HEK293T (cell line): ENCODE measurements around the gene OR10V1.

ENCODE experiments used
- CTCF ChIA-PET: fragments of 350-600 bp; formaldehyde crosslinking; extraction: SDS; loops from one replicate; lab custom pipeline; 2021; ENCODE audit warnings: antibody characterized with exemption, inconsistent platforms; lab: Yijun Ruan, JAX
- POLR2A ChIA-PET: fragments of 350-600 bp; formaldehyde crosslinking; extraction: SDS; loops from one replicate; lab custom pipeline; 2020; ENCODE audit warnings: antibody characterized with exemption, inconsistent platforms; lab: Yijun Ruan, JAX
- DNase-seq: peaks from one replicate; pipeline ENCODE4 v3.0.0; 2012; ENCODE audit warnings: mixed read lengths; ENCODE audit errors: extremely low spot score
- ARNT ChIP-seq: fragments of 450-650 bp; IDR thresholded peaks from 2 replicates; pipeline ENCODE4 v1.6.1; 2017; ENCODE audit warnings: mild to moderate bottlenecking
- BHLHE40 ChIP-seq: fragments of 450-650 bp; IDR thresholded peaks from 2 replicates; pipeline ENCODE4 v1.6.1; 2016; ENCODE audit warnings: mild to moderate bottlenecking, moderate library complexity, borderline replicate concordance
- CTBP1 ChIP-seq: fragments of 450-650 bp; IDR thresholded peaks from 2 replicates; pipeline ENCODE4 v1.6.1; 2016; ENCODE audit warnings: borderline replicate concordance
- ELF4 ChIP-seq: fragments of 450-650 bp; IDR thresholded peaks from 2 replicates; pipeline ENCODE4 v1.6.1; 2017; ENCODE audit warnings: antibody characterized with exemption
- FOXA1 ChIP-seq: fragments of 450-650 bp; IDR thresholded peaks from 2 replicates; pipeline ENCODE4 v1.6.1; 2016; ENCODE audit warnings: mild to moderate bottlenecking
- FOXK2 ChIP-seq: fragments of 450-650 bp; IDR thresholded peaks from 2 replicates; pipeline ENCODE4 v1.6.1; 2016; ENCODE audit warnings: mild to moderate bottlenecking
- FOXM1 ChIP-seq: fragments of 450-650 bp; IDR thresholded peaks from 2 replicates; pipeline ENCODE4 v1.6.1; 2017; ENCODE audit warnings: mild to moderate bottlenecking, borderline replicate concordance
- HDGF ChIP-seq: fragments of 450-650 bp; IDR thresholded peaks from 2 replicates; pipeline ENCODE4 v1.6.1; 2017; ENCODE audit warnings: antibody characterized with exemption, borderline replicate concordance
- L3MBTL2 ChIP-seq: fragments of 450-650 bp; conservative IDR thresholded peaks from 2 replicates; pipeline ENCODE4 v1.6.1; 2016; ENCODE audit warnings: mild to moderate bottlenecking
- LEF1 ChIP-seq: fragments of 450-650 bp; IDR thresholded peaks from 2 replicates; pipeline ENCODE4 v1.6.1; 2017; ENCODE audit warnings: mild to moderate bottlenecking, borderline replicate concordance
- NFRKB ChIP-seq: fragments of 450-650 bp; IDR thresholded peaks from 2 replicates; pipeline ENCODE4 v1.6.1; 2016; ENCODE audit warnings: mild to moderate bottlenecking, moderate library complexity
- SP1 ChIP-seq: fragments of 450-650 bp; IDR thresholded peaks from 2 replicates; pipeline ENCODE4 v1.6.1; 2017
- SUZ12 ChIP-seq: fragments of 450-650 bp; IDR thresholded peaks from 2 replicates; pipeline ENCODE4 v1.6.1; 2016; ENCODE audit warnings: mild to moderate bottlenecking
- TARDBP ChIP-seq: fragments of 450-650 bp; IDR thresholded peaks from 2 replicates; pipeline ENCODE4 v1.6.1; 2016
- ZNF384 ChIP-seq: fragments of 450-650 bp; IDR thresholded peaks from 2 replicates; pipeline ENCODE4 v1.6.1; 2016
- TF ChIP-seq, protein P1 (sequence below): fragments of 450-650 bp; IDR thresholded peaks from 2 replicates; pipeline ENCODE4 v1.6.1; 2016

Gene OR10V1, protein sequence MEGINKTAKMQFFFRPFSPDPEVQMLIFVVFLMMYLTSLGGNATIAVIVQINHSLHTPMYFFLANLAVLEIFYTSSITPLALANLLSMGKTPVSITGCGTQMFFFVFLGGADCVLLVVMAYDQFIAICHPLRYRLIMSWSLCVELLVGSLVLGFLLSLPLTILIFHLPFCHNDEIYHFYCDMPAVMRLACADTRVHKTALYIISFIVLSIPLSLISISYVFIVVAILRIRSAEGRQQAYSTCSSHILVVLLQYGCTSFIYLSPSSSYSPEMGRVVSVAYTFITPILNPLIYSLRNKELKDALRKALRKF

DNA sequence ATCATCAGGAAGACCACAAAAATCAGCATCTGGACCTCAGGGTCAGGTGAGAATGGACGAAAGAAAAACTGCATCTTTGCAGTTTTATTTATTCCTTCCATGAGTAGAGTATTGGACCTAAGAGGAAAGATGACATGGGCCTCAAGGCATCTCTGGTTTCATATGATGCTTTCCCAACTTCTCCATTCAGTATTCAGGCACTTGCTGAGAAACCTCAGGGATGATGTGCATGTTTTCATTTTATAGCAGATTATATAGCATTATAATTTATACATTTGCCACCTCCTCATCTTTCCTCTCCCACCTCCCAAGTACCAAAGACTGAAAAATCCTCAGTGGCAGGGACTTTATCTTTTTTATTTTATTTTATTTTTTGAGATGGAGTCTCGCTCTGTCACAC lies at the start of gene OR10V1:
OR10V1 (minus strand) TSS at position 101 of the 400 bp plus-strand sequence; CDS start at position 101, 0 bp downstream.
- CTCF ChIA-PET, result no interaction called here
- DNase-seq, result no peak
- TF ChIP-seq LEF1, result no peak
- POLR2A ChIA-PET, result no interaction called here

DNA sequence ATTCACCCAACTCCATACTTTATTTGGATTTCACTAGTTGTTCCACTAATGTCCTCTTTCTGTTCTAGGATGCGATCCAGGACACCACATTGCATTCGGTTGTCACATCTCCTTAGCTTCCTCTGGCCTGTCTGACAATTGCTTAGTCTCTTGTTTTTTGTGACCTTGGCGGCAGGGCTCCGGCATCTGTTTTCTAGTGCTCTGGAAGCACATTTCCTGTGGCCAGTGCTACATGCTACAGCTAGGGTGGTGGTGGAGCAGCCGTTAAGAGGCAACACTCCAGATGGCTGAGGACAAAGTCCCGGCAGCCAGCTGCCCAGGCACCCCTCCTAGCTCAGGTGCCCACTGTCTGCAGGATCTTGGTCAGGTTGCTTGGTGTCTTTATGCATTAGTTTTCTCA lies 48.3 kb upstream of the OR10V1 start:
- ChIA-PET POLR2A (no interaction called here), CTCF (no interaction called here)
- TF ChIP-seq ZNF384, result no peak
- TF ChIP-seq, protein P1, sequence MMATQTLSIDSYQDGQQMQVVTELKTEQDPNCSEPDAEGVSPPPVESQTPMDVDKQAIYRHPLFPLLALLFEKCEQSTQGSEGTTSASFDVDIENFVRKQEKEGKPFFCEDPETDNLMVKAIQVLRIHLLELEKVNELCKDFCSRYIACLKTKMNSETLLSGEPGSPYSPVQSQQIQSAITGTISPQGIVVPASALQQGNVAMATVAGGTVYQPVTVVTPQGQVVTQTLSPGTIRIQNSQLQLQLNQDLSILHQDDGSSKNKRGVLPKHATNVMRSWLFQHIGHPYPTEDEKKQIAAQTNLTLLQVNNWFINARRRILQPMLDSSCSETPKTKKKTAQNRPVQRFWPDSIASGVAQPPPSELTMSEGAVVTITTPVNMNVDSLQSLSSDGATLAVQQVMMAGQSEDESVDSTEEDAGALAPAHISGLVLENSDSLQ, result no peak
- TF ChIP-seq CTBP1, result no peak
- no peak for TF ChIP-seq ELF4
- no peak for TF ChIP-seq FOXA1
- TF ChIP-seq LEF1, result no peak
- no peak for TF ChIP-seq ARNT
- no peak for TF ChIP-seq TARDBP
- TF ChIP-seq SP1, result no peak
- no peak for TF ChIP-seq FOXK2
- TF ChIP-seq BHLHE40, result no peak
- TF ChIP-seq HDGF, result no peak
- DNase-seq, result no peak

DNA sequence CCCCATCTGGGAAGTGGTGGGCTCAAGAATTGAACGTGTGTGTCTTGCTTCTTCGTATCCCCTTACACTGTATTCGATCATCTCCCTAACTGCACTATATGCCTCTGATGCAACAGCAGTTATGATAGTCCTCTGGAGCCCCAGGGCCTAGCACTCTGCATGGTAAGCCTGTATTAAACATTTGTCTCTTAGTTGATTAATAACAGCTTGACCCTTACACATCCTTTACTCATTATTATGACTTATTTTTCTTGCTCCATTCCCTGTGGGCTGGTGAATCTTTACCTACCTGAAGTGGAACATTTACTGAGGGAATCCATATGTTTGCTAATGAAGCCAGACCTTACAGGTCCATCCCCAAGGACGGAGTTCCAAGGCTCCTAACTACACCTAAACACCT lies 47.1 kb upstream of the OR10V1 start:
- POLR2A ChIA-PET, result no interaction called here
- CTCF ChIA-PET, result no interaction called here

DNA sequence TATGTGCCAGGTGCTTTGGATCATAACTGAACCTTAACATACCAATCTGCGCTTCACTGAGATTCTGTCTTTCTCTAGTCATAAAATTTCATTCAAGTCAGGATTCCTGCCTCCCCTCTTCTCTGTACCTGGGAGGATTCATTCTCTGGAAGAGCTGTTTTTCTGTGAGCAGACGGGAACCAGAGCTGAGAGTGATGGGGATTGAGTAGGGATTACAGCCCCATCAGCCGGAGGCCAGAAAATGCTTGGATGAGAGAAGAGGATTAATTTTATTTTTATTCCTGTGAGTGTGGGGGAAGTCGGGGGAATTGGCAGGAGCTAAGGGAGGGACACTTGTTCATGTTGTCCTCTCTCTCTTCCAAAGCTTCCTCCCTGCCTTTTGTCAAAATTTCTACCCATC lies 46.3 kb upstream of the OR10V1 start:
- POLR2A ChIA-PET, result no interaction called here
- DNase-seq, result no peak
- TF ChIP-seq, protein P1, result no peak
- TF ChIP-seq L3MBTL2 (no peak), TARDBP (no peak), HDGF (no peak), FOXA1 (no peak), BHLHE40 (no peak), SUZ12 (no peak), LEF1 (no peak), ZNF384 (no peak), FOXK2 (no peak), CTBP1 (no peak), SP1 (no peak), FOXM1 (no peak), ELF4 (no peak), NFRKB (no peak), ARNT (no peak)
- CTCF ChIA-PET, result interaction anchor here (0.6 kb wide), 1 partner anchor 108 kb away, joined by 3 read pairs; no protein-coding TSS in a partner anchor

More for the DNA sequence above, 47.1 kb upstream of the OR10V1 start:
- no peak for DNase-seq
- TF ChIP-seq BHLHE40 (no peak), SP1 (no peak), TARDBP (no peak), FOXM1 (no peak), CTBP1 (no peak), FOXA1 (no peak), NFRKB (no peak), FOXK2 (no peak), L3MBTL2 (no peak), ZNF384 (no peak), LEF1 (no peak)
- TF ChIP-seq, protein P1, result no peak

DNA sequence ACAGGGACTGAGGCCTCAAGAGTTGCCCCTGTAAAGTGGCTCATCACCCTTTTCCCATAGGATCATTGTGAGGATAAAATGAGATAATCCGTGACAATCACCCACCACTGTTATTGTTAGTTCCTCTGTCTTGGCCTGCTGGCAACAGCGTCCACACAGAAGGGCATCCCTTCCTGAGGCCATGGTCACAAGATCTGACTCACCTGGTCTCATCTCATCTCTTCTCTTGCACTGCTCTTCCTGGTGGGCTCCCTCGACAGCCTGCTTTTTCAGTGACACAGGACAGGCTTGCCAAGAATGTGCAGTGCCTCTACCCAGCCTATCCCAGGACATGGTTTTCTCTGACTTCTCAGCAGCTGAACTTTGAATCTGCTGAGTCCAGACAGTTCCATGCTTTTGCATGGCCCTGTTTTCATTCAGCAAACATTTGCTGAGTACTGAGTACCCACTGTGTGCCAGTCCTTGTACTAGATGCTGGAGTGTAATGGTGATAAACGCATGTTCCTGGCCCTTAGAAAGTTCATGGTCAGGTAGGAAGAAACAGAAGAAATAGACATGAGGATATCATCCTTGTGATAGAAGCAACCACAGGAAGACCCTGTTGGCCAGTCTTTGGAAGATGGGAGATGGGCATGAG lies 44.9 kb upstream of the OR10V1 start:
- no peak for DNase-seq
- ChIA-PET CTCF (no interaction called here), POLR2A (no interaction called here)
- no peak for TF ChIP-seq NFRKB

DNA sequence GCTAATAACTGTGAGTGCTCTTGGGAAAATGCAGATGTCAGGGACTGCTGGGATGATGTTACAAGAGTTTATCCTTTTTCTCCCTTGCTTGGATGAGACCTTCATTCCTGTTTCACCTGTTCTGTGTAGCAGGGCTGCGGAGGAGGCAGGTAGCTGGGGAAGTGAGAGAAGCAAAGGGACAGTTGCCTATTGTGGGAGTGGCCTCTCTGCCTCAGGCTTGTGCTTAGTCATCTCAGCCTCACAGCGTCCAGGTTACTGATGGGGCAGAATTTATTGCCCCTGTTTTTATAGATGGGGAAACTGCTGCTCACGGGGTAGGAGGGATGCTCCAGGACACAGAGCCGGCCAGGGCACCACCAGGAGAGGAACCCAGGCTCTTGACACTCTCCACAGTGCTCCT lies 43.2 kb upstream of the OR10V1 start:
- CTCF ChIA-PET, result interaction anchor here (2.7 kb wide), 1 partner anchor 44 kb away, joined by 19 read pairs; no protein-coding TSS in a partner anchor
- no peak for DNase-seq
- POLR2A ChIA-PET, result interaction anchor here (1.3 to 4.1 kb wide), 3 partner anchors 10 to 53 kb away, joined by 5 to 22 read pairs (median 11); partner anchors contain the start of gene MRPL16
- TF ChIP-seq FOXA1 (no peak), ARNT (no peak), SP1 (no peak), BHLHE40 (no peak), NFRKB (no peak), L3MBTL2 (no peak), FOXK2 (no peak), HDGF (no peak), ZNF384 (no peak), CTBP1 (no peak), LEF1 (no peak), TARDBP (no peak), SUZ12 (no peak), FOXM1 (no peak), ELF4 (no peak)
- TF ChIP-seq, protein P1, result no peak
